ENCODE data around the gene LONRF3. TPM values are rescaled to one million over a fixed set of nuclear protein-coding genes. Genes with fewer than 3 reads are reported as not detected.
A peak's percentile ranks its signal among the peaks of the same experiment; 100 is the strongest.
"Not testable (repeated sequence)": the region's sequence is repeated elsewhere in the genome, so short reads cannot be mapped to it uniquely, and the experiment has no call there.

LONRF3 gene
- polyA plus RNA-seq, 3 donors from 2014 or later, result 1.8 to 3.0 (median 2.3) TPM

DNA sequence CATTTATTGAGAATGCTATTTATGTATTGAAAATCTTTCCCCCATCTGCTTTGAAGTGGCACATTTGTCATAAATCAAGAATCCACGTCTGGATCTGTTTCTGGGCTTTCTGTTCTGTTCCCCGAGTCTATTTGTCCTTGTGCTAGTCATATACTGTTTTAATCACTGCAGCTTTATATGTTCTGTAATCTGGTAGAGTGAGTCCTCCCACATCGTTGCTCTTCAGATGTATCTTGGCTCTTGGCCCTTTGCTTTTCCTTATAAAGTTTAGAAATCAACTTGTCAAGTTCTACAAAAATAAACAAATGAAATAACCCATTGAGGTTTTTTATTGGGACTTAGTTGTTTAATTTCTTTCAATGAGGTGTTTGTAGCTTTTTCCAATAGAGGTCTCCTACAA, 29.0 kb downstream of the LONRF3 start:
- peaks cover 0 to 4% (median 2%) of the 10 kb centered on the region in 3 donors for H3K27me3 Mint-ChIP-seq (ENCODE audit: low read depth in 3 of 3)
- no peak overlapping the region for H3K27ac Mint-ChIP-seq
- no peaks in the 10 kb centered on the region for H3K36me3 Mint-ChIP-seq
- DNase-seq, result no peak
- H3K9me3 Mint-ChIP-seq, result no peaks in the 10 kb centered on the region
- H3K4me3 Mint-ChIP-seq, result no peak overlapping the region
- peaks cover 0 to 5% of the 10 kb centered on the region in 2 donors for H3K4me1 Mint-ChIP-seq

DNA sequence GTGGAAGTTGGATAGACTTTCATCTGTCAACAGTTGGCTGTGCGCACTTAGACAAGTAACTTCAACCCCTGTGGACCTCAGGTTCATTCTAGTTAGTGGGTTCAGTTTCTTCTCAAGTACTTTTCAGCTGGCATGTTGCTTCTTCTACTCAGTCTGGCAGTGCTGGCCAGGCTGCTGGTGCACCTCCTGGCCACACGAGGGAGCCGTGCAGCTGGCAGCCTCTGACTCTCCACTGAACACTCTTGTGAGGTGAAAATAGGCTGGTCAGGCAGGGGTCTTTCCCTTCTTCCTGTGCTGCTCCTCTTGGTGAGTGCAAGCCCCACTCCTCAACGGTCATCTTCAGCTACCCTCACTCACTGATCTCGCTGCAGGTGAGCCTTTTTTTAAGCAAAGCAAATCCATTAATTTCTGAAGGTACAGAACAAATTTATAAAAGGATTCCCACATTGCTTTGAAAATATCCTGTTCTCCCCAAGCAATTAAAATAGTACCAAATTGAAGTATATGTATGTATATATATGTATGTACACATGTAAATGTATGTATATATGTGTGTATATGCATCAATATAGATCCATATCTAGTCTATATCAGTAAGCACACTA, 30.6 kb downstream of the LONRF3 start:
- no peaks in the 10 kb centered on the region for H3K36me3 Mint-ChIP-seq
- H3K4me3 Mint-ChIP-seq, result no peak overlapping the region
- H3K27me3 Mint-ChIP-seq (ENCODE audit: low read depth in 3 of 3), result peaks cover 0 to 4% (median 2%) of the 10 kb centered on the region in 3 donors
- H3K9me3 Mint-ChIP-seq, result no peaks in the 10 kb centered on the region
- peaks cover 0 to 3% of the 10 kb centered on the region in 2 donors for H3K4me1 Mint-ChIP-seq
- DNase-seq, result peak; percentile 22 to 35 (median 32)
- no peak overlapping the region for H3K27ac Mint-ChIP-seq

DNA sequence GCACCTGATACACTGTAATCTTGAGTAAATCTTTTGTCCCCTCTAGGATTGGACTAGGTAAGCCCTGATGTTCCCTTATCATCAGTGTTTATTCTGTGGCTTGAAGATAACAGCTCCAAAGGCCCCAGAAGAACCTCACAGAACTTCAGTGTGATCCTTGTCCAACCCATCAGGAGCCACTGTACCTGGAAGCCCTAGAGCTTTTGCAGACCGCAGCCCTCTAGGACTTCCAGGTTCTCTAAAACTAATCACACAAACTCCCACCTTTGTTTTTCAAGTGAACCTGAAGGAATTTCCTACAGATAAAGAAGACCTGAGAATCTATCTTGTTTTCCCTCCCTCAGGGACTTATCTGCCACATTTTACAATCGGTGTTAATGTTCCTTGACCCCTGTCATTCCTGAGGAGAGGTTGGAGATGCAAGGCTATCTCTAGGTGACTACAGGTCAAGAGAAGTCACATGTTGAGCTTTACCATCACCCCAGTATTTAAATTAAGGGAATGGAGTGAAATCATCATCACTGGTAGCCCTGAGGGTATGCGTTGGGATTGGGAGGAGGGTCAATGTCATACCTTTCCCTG, 32.9 kb downstream of the LONRF3 start:
- no peaks in the 10 kb centered on the region for H3K4me1 Mint-ChIP-seq
- H3K4me3 Mint-ChIP-seq, result no peak overlapping the region
- no peak overlapping the region for H3K27ac Mint-ChIP-seq
- no peaks in the 10 kb centered on the region for H3K9me3 Mint-ChIP-seq
- no peak for DNase-seq
- peaks cover 0 to 2% (median 0%) of the 10 kb centered on the region in 3 donors for H3K27me3 Mint-ChIP-seq (ENCODE audit: low read depth in 3 of 3)
- peaks cover 0 to 4% (median 0%) of the 10 kb centered on the region in 3 donors for H3K36me3 Mint-ChIP-seq

DNA sequence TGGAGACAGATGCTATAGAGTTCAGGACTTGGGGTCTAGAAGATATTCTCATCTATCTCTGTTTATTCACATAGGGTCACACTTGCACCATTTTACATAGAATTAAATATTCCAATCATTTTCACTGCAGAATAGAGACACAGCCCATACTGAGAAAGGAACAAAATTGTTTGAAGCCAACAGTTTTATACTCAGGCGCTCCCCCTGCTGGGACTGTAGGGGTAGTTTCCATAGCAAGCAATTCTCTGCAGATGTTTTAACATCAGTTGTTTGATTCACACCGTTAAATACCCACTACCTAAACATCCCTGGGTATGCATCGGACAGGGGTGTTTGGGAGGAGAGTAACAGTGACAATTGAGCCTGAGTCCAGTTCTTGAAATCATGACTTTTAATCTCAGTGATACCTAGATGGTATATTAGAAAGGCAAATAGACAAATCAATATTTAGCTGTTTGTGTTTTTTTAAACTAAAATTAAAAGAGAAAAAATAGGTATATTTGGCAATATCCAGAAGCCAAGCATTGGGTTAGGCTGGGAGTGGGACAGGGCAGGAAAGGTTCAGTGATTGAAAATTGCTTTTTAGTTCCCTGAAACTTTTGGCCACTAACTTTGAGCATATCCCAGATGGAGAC, 33.8 kb downstream of the LONRF3 start:
- peaks cover 0 to 4% (median 0%) of the 10 kb centered on the region in 3 donors for H3K36me3 Mint-ChIP-seq
- H3K27ac Mint-ChIP-seq, result no peak overlapping the region
- H3K4me1 Mint-ChIP-seq, result no peaks in the 10 kb centered on the region
- peaks cover 0 to 2% (median 0%) of the 10 kb centered on the region in 3 donors for H3K27me3 Mint-ChIP-seq (ENCODE audit: low read depth in 3 of 3)
- H3K4me3 Mint-ChIP-seq, result no peak overlapping the region
- peak in 1 of 3 donors; percentile 17 for DNase-seq
- no peaks in the 10 kb centered on the region for H3K9me3 Mint-ChIP-seq

DNA sequence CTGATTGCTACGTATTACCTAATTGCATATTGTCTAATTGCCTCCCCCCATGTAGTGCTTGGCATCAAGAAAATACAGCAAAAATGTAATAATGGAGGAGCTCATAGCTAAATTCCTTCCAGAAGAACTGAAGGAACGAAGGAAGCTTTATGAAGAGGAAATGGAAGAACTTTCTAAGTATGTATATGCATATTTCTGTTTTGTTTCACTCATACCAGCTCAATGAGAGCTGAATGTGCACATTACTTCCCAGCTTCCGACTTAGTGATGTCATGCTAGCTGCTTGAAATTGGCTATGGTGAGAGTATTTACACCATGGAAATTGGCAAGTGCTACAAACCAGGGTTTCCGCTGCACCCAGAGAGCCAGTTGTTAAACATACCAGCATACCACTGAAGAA, 34.7 kb downstream of the LONRF3 start:
- no peak overlapping the region for H3K4me3 Mint-ChIP-seq
- peaks cover 0 to 2% (median 0%) of the 10 kb centered on the region in 3 donors for H3K27me3 Mint-ChIP-seq (ENCODE audit: low read depth in 3 of 3)
- H3K4me1 Mint-ChIP-seq, result no peaks in the 10 kb centered on the region
- H3K9me3 Mint-ChIP-seq, result no peaks in the 10 kb centered on the region
- peaks cover 0 to 4% (median 3%) of the 10 kb centered on the region in 3 donors for H3K36me3 Mint-ChIP-seq
- no peak overlapping the region for H3K27ac Mint-ChIP-seq
- DNase-seq, result no peak

DNA sequence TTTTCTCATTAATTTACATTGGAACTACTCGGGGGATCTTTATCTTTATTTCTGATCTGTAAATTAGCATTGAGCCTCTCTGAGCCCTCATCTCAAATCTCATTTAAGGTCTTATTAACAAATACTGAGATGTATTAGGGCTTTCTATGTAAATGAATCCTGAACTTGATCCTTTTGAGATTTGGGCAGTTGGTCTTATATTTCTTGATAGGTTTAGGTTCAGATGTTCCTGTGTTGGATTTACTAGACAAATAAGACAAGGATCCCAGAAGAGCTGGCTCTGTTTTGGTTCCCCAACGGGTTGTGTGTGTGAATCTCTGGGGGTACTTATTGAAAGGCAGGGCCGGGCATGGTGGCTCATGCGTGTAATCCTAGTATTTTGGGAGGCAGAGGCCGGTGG, 36.1 kb downstream of the LONRF3 start:
- H3K36me3 Mint-ChIP-seq, result peaks cover 0 to 7% (median 4%) of the 10 kb centered on the region in 3 donors
- H3K9me3 Mint-ChIP-seq, result no peaks in the 10 kb centered on the region
- peaks cover 0 to 2% (median 0%) of the 10 kb centered on the region in 3 donors for H3K27me3 Mint-ChIP-seq (ENCODE audit: low read depth in 3 of 3)
- H3K4me3 Mint-ChIP-seq, result no peak overlapping the region
- DNase-seq, result no peak
- no peaks in the 10 kb centered on the region for H3K4me1 Mint-ChIP-seq
- no peak overlapping the region for H3K27ac Mint-ChIP-seq

DNA sequence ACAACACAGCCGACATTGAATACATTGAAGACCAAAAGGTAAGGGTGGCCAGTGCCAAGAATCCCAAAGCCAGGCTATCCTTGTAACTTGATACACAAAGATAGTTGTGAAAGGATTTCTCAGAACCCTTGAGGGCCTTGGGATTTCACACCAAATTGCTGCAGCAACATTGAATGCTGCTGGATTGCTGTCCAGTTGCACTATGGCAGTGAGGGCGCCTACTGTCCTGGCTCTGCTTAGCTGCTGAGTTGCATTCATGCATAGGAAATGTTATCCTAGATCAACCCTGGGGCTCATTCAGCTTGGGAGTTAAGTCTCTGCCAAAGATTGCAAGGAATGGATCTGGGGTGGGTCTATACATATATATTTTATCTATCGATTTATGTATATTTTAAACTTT, 38.7 kb downstream of the LONRF3 start:
- Mint-ChIP-seq H3K4me1 (no peaks in the 10 kb centered on the region), H3K36me3 (peaks cover 0 to 13% (median 7%) of the 10 kb centered on the region in 3 donors), H3K27ac (no peak overlapping the region), H3K4me3 (no peak overlapping the region), H3K9me3 (no peaks in the 10 kb centered on the region), H3K27me3 (ENCODE audit: low read depth in 3 of 3) (no peaks in the 10 kb centered on the region)
- no peak for DNase-seq

DNA sequence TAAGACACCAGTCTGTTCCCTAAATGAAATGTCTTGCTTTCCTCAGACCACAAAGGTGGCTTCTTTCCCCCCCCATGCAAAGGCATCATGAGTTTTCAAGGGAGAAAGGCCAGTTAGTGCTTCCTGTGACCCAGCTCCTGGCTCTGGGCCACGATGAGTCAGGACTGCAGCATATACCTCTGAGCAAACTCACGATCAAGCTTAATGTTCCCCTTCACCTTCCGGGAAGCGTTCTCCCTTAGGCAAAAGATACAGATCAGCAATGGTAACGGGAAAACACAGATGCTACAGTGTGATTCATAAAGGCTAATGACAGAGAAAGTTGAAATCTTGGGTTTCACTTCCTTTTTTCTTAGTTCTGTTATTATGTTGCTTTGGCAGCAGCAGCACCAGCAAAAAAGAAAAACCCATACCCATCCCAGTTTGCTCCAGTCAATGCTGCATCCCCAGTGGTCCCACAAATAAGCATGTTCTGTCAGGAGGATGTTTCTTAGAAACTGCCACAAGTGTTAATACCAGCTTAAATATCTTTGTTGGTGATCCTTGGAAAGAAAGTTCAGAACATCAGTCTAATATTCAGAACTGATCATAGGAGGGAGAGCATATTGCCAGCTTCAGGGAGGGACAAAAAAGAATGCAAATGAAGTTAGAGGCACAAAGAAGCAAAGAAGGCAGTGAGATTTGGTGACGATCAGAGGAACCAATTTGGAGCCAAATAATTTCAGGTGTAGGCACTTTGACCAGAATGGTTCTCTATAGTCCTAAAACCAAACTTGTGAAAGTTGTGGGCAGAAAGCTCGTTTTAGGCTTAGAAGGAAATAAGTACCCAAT, 41.2 kb downstream of the LONRF3 start:
- no peak for DNase-seq
- H3K27ac Mint-ChIP-seq, result peak overlapping the region in 1 of 6 donors; percentile 35
- no peak overlapping the region for H3K4me3 Mint-ChIP-seq
- no peaks in the 10 kb centered on the region for H3K9me3 Mint-ChIP-seq
- H3K36me3 Mint-ChIP-seq, result peaks cover 0 to 13% (median 7%) of the 10 kb centered on the region in 3 donors
- H3K27me3 Mint-ChIP-seq (ENCODE audit: low read depth in 3 of 3), result no peaks in the 10 kb centered on the region
- no peaks in the 10 kb centered on the region for H3K4me1 Mint-ChIP-seq

DNA sequence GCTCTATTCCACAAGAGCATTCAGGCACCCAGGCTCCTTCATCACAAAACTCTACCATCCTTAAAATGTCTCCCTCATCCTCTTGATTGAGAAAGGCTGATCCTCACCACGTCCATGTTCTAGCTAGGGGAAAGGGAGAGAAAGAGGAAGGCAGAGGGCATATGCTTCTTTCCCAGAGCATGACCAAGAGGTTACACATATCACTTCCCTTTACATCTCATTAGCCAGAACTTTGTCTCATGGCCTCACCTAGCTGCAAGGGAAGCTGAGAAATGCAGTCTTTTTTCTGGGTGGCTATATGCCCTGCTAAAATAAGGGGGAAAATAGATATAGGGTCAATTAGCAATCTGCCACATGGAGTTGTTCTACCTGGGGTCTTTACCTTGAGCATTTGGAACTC, 42.7 kb downstream of the LONRF3 start:
- H3K4me3 Mint-ChIP-seq, result no peak overlapping the region
- H3K36me3 Mint-ChIP-seq, result peaks cover 0 to 9% (median 7%) of the 10 kb centered on the region in 3 donors
- no peaks in the 10 kb centered on the region for H3K9me3 Mint-ChIP-seq
- H3K27ac Mint-ChIP-seq, result no peak overlapping the region
- H3K27me3 Mint-ChIP-seq (ENCODE audit: low read depth in 3 of 3), result peaks cover 0 to 3% (median 0%) of the 10 kb centered on the region in 3 donors
- DNase-seq, result no peak
- H3K4me1 Mint-ChIP-seq, result no peaks in the 10 kb centered on the region

DNA sequence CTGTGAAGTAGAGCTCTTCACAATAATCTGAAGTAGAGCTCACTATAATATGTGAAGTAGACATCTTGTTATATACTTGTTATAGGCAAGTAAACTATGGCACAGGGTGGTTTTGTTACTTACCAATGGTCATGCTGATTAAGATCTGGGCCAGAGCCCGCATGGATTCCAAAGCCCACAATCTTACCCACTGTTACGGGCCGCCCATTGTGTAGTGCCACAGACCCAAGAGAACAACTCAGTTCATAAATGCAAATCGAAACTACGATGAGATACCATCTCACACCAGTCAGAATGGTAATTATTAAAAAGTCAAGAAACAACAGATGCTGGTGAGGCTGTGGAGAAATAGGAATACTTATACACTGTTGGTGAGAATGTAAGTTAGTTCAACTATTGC, 51.5 kb downstream of the LONRF3 start:
- H3K27ac Mint-ChIP-seq, result no peak overlapping the region
- no peaks in the 10 kb centered on the region for H3K4me1 Mint-ChIP-seq
- H3K4me3 Mint-ChIP-seq, result no peak overlapping the region
- H3K9me3 Mint-ChIP-seq, result no peaks in the 10 kb centered on the region
- peaks cover 0 to 8% (median 0%) of the 10 kb centered on the region in 3 donors for H3K27me3 Mint-ChIP-seq (ENCODE audit: low read depth in 3 of 3)
- no peak for DNase-seq
- H3K36me3 Mint-ChIP-seq, result no peaks in the 10 kb centered on the region

DNA sequence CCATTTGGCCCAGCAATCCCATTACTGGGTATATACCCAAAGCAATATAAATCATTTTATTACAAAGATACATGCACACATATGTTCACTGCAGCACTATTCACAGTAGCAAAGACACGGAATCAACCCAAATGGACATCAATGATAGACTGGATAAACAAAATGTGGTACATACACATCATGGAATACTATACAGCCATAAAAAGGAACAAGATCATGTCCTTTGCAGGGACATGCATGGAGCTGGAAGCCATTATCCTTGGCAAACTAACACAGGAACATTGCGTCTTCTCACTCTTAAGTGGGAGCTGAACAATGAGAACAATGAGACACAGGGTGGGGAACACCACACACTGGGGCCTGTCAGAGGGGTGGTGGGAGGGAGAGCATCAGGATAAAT, 51.9 kb downstream of the LONRF3 start:
- not testable (repeated sequence) for H3K27ac Mint-ChIP-seq; DNase-seq; H3K9me3 Mint-ChIP-seq; H3K4me1 Mint-ChIP-seq; H3K36me3 Mint-ChIP-seq; H3K4me3 Mint-ChIP-seq; H3K27me3 Mint-ChIP-seq (ENCODE audit: low read depth in 3 of 3)

DNA sequence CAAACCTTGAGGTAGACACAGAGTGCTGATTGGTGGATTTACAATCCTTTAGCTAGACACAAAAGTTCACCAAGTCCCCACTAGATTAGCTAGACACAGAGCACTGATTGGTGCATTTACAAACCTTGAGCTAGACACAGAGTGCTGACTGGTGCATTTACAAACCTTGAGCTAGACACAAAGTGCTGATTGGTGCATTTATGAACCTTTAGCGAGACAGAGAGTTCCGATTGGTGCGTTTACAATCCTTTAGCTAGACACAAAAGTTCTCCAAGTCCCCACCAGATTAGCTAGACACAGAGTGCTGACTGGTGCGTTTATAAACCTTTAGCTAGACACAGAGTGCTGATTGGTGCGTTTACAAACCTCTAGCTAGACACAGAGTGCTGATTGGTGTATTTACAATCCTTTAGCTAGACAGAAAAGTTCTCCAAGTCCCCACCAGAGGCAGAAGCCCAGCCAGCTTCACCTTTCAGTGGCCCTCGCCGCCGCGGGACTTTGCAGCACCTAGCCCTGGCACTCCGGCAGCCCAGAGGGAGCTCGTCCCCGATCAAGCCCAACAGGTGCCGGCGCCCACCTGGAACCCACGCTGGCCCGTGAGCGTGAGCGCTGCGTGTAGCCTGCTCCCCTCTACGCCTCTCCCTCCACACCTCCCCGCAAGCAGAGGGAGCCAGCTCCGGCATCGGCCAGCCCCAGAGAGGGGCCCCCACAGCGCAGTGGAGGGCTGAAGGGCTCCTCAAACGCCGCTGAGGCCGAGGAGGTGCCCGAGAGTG, 53.7 kb downstream of the LONRF3 start:
- not testable (repeated sequence) for H3K27ac Mint-ChIP-seq; H3K4me3 Mint-ChIP-seq; H3K4me1 Mint-ChIP-seq; DNase-seq; H3K9me3 Mint-ChIP-seq; H3K27me3 Mint-ChIP-seq (ENCODE audit: low read depth in 3 of 3); H3K36me3 Mint-ChIP-seq

DNA sequence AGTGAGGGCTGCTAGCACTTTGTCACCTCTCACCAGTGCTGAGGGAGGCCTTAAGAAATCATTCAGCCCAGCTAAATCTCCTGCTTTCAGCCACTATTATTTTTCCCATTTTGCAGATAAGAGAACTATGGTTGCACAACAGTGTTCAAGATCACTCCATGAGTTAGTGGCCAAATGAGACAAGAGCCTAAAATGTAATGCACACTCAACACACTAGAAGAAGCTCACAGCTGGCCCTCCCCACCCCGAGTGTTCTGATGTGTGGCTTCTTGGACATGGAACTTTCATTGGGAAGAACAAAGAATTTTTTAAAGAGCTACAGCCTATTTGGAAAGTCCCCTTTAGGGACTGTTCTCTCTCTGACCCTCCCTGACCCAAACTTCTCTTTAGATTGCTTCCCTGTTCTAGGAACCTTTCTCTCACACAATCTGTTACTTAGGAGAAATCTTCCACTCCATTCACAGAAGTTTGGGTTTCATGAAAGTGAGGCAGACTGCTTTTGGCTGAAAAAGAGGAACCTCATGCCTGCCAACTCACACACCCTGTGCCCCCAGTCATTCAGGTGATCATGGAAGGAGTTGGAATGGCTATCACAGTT, 54.4 kb downstream of the LONRF3 start:
- Mint-ChIP-seq H3K9me3 (peaks cover 0 to 2% (median 0%) of the 10 kb centered on the region in 6 donors), H3K4me1 (no peaks in the 10 kb centered on the region), H3K27ac (no peak overlapping the region), H3K4me3 (no peak overlapping the region), H3K36me3 (no peaks in the 10 kb centered on the region), H3K27me3 (ENCODE audit: low read depth in 3 of 3) (peaks cover 0 to 11% (median 0%) of the 10 kb centered on the region in 3 donors)
- DNase-seq, result no peak

Measured in immature natural killer cell (primary cell).